GM12878 (cell line): ENCODE data around the gene SEBOX. TPM values are rescaled to one million over a fixed set of nuclear protein-coding genes. Genes with fewer than 3 reads are reported as not detected.
A peak's percentile ranks its signal among the peaks of the same experiment; 100 is the strongest.

Experiments used
- ATAC-seq: fragments of 200-7000 bp; cut with Tn5 transposase; 3 replicates; pipeline ENCODE4 v1.9.1; 2020; ENCODE audit warnings: mild to moderate bottlenecking, moderate library complexity
- BruUV-seq: library from RNA; stranded (reverse); fragments of 400-500 nt; replicated peaks from 2 replicates; lab custom pipeline; 2021; lab: Mats Ljungman, UMichigan
- CTCF ChIA-PET: fragments of 300-600 bp; sonication (Branson Sonifier 250); formaldehyde crosslinking; extraction: SDS; loops from one replicate; lab custom pipeline; 2021; ENCODE audit warnings: inconsistent platforms; lab: Yijun Ruan, JAX
- POLR2A ChIA-PET: fragments of 350-600 bp; formaldehyde crosslinking; extraction: SDS; loops from one replicate; lab custom pipeline; 2021; ENCODE audit warnings: inconsistent platforms; lab: Charles Lee
- RAD21 ChIA-PET: fragments of 300-600 bp; sonication (Branson Sonifier 250); formaldehyde crosslinking; loops from one replicate; lab custom pipeline; 2023; ENCODE audit warnings: antibody characterized with exemption; ENCODE audit not compliant: unreplicated experiment; lab: Charles Lee
- SMC1A ChIA-PET: fragments of 300-600 bp; sonication (Branson Sonifier 250); formaldehyde crosslinking; loops from one replicate; lab custom pipeline; 2023; ENCODE audit not compliant: unreplicated experiment, uncharacterized antibody; lab: Charles Lee
- DNase-seq: peaks from one replicate; pipeline ENCODE4 v3.0.0-alpha.2; 2011; ENCODE audit warnings: low read depth, low spot score
- FAIRE-seq: peaks from 3 replicates; lab custom pipeline; 2011; peaks lifted over from hg19 to GRCh38; lab: Jason Lieb, UNC
- H2AFZ ChIP-seq: 2 replicates; pipeline ENCODE4 v1.6.0; 2011; ENCODE audit warnings: low read depth, low read length, control low read depth; ENCODE audit not compliant: control insufficient read depth
- H3K27ac ChIP-seq: 2 replicates; pipeline ENCODE4 v1.5.1; 2011; ENCODE audit warnings: control low read depth; ENCODE audit not compliant: control insufficient read depth, insufficient read depth
- H3K27me3 ChIP-seq, 2 experiments: replicated peaks in 1 of 2; 2 replicates each; pipeline versions ENCODE4 v1.6.0 to v1.6.1; 2011; ENCODE audit warnings: low read length in 1 of 2; ENCODE audit not compliant: control insufficient read depth in 2 of 2, insufficient read depth in 2 of 2
- H3K36me3 ChIP-seq, 2 experiments: 2 replicates each; pipeline ENCODE4 v1.5.1; 2011; ENCODE audit warnings: low read length in 1 of 2; ENCODE audit not compliant: control insufficient read depth in 2 of 2, insufficient read depth in 2 of 2
- H3K4me1 ChIP-seq: 2 replicates; pipeline ENCODE4 v1.6.1; 2011; ENCODE audit warnings: mild to moderate bottlenecking, low read length, moderate library complexity, mixed read lengths; ENCODE audit not compliant: control insufficient read depth, insufficient read depth
- H3K4me2 ChIP-seq: 2 replicates; pipeline ENCODE4 v1.6.0; 2011; ENCODE audit warnings: control low read depth; ENCODE audit not compliant: control insufficient read depth, insufficient read depth
- H3K4me3 ChIP-seq: fragments of 200-600 bp; sonication (generic); 2 replicates; pipeline ENCODE4 v1.5.1; 2016
- H3K79me2 ChIP-seq: 2 replicates; pipeline ENCODE4 v1.6.0; 2011; ENCODE audit warnings: low read length; ENCODE audit not compliant: control insufficient read depth, insufficient read depth
- H3K9ac ChIP-seq: 2 replicates; pipeline ENCODE4 v1.8.0; 2011; ENCODE audit warnings: low read length, control low read depth, mixed read lengths; ENCODE audit not compliant: control insufficient read depth, insufficient read depth
- H3K9me3 ChIP-seq: replicated peaks from 3 replicates; pipeline ENCODE4 v1.5.1; 2011; ENCODE audit warnings: mild to moderate bottlenecking, low read length; ENCODE audit not compliant: control insufficient read depth, insufficient read depth
- H4K20me1 ChIP-seq: 2 replicates; pipeline ENCODE4 v1.6.0; 2011; ENCODE audit not compliant: control insufficient read depth, insufficient read depth
- BACH1 ChIP-seq: fragments of 450-650 bp; IDR thresholded peaks from 2 replicates; pipeline ENCODE4 v1.6.1; 2017; ENCODE audit warnings: mild to moderate bottlenecking, borderline replicate concordance
- HDAC6 ChIP-seq: fragments of 200-600 bp; sonication (generic); IDR thresholded peaks from one replicate; pipeline ENCODE4 v1.8.0; 2017; ENCODE audit warnings: antibody characterized with exemption; ENCODE audit not compliant: unreplicated experiment
- POLR2A ChIP-seq: IDR thresholded peaks from 2 replicates; pipeline ENCODE4 v1.6.1; 2011; ENCODE audit warnings: low read depth, mild to moderate bottlenecking, low read length
- ZBTB40 ChIP-seq: fragments of 450-650 bp; IDR thresholded peaks from 2 replicates; pipeline ENCODE4 v1.6.1; 2016; ENCODE audit warnings: mild to moderate bottlenecking, moderate library complexity, borderline replicate concordance
- WGBS: methylation state at CpG from one replicate; pipeline ENCODE4 v1.1.6; 2016; ENCODE audit warnings: low lambda C conversion rate; ENCODE audit not compliant: insufficient replicate concordance, insufficient coverage; ENCODE audit errors: missing lambda C conversion rate; 5-methylcytosine and 5-hydroxymethylcytosine counted together
- in situ Hi-C: fragments of 300-500 bp; cut with MboI; formaldehyde crosslinking; loops from 9 replicates; pipeline ENCODE4 v1.14.3; 2018; ENCODE audit warnings: mixed read lengths
- intact Hi-C: fragments of 100-400 bp; cut with micrococcal nuclease; formaldehyde crosslinking; loops from one replicate; pipeline ENCODE4 v1.14.2; 2022; ENCODE audit not compliant: unreplicated experiment
- polyA plus RNA-seq, 11 experiments: library from polyadenylated mRNA; depleted of rRNA in 4 of 11; unstranded in 6 of 11; stranded (reverse) in 5 of 11; fragments of >200 nt; fragmentation: Nextera tagmentation in 4 of 11; fragmentation: Illumina TruSeq in 1 of 11; extraction: Ambion mirVana in 4 of 11; extraction: Trizol in 1 of 11; gene quantifications; 1 replicate in 1 of 11; 2 replicates in 10 of 11; pipeline versions ENCODE4 v1.2.1 to v1.2.3, GENCODE V29; 2011 to 2016; ENCODE audit warnings: inconsistent platforms in 2 of 11, missing spikeins in 2 of 11, low read depth in 1 of 11
- total RNA-seq, 4 experiments: library from RNA; depleted of rRNA in 3 of 4; stranded (reverse); fragments of >200 nt in 3 of 4; fragmentation: Illumina TruSeq in 1 of 4; extraction: Trizol in 1 of 4; gene quantifications; 2 replicates each; pipeline versions ENCODE4 v1.2.1 to v1.2.3, GENCODE V29; 2013 to 2021
- TF ChIP-seq, protein P1 (sequence below): fragments of 450-650 bp; IDR thresholded peaks from 2 replicates; pipeline ENCODE4 v1.6.1; 2017; ENCODE audit warnings: mild to moderate bottlenecking, moderate library complexity

Gene SEBOX
- total and polyA plus RNA-seq, 10 of the 15 experiments (the other 5 are each of a cell fraction or from before 2014, with no cell fraction given), result not detected

DNA sequence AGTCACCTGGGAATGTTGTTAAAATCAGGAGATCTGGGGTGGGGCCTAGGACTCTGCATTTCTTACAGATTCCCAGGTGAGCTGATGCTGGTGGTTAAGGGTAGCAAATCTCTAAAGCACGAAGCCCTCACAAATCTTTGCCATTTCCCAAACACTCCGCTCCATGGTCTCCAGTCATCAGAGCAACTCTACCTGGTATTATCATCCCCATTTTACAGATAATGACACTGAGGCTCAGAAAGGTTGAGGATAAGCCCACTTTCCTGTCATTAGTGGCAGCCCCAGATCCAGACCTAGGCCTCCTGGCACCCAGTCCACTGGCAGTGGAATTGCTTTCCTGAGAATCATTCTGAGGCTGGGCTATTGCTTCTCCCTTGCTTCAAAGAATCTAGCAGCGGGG, 32.3 kb upstream of the SEBOX start (continued):
- TF ChIP-seq, protein P1, sequence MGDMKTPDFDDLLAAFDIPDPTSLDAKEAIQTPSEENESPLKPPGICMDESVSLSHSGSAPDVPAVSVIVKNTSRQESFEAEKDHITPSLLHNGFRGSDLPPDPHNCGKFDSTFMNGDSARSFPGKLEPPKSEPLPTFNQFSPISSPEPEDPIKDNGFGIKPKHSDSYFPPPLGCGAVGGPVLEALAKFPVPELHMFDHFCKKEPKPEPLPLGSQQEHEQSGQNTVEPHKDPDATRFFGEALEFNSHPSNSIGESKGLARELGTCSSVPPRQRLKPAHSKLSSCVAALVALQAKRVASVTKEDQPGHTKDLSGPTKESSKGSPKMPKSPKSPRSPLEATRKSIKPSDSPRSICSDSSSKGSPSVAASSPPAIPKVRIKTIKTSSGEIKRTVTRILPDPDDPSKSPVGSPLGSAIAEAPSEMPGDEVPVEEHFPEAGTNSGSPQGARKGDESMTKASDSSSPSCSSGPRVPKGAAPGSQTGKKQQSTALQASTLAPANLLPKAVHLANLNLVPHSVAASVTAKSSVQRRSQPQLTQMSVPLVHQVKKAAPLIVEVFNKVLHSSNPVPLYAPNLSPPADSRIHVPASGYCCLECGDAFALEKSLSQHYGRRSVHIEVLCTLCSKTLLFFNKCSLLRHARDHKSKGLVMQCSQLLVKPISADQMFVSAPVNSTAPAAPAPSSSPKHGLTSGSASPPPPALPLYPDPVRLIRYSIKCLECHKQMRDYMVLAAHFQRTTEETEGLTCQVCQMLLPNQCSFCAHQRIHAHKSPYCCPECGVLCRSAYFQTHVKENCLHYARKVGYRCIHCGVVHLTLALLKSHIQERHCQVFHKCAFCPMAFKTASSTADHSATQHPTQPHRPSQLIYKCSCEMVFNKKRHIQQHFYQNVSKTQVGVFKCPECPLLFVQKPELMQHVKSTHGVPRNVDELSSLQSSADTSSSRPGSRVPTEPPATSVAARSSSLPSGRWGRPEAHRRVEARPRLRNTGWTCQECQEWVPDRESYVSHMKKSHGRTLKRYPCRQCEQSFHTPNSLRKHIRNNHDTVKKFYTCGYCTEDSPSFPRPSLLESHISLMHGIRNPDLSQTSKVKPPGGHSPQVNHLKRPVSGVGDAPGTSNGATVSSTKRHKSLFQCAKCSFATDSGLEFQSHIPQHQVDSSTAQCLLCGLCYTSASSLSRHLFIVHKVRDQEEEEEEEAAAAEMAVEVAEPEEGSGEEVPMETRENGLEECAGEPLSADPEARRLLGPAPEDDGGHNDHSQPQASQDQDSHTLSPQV, result no peak
- TF ChIP-seq HDAC6, result no peak
- no peak for TF ChIP-seq BACH1

- H4K20me1 ChIP-seq, result no peaks in the 10 kb centered on the region
- no peak for TF ChIP-seq ZBTB40
- 0 out of 2 replicates have a peak, but pooled peaks have one; percentile 38 for TF ChIP-seq POLR2A
- TF ChIP-seq, all 136 proteins: peak for 1
- Histone ChIP-seq H3K4me3 (no peak overlapping the region), H3K27me3 (no peaks in the 10 kb centered on the region), H2AFZ (no peak overlapping the region), H3K79me2 (no peaks in the 10 kb centered on the region), H3K36me3 (peaks cover 1 to 6% of the 10 kb centered on the region in 2 experiments; a peak in 3 of 4 replicates), H3K9ac (no peak overlapping the region), H3K4me2 (no peak overlapping the region), H3K27ac (no peak overlapping the region), H3K4me1 (no peaks in the 10 kb centered on the region; the same call in 1 of the 2 replicates), H3K9me3 (no peaks in the 10 kb centered on the region)
- intact Hi-C loops (no loop called here), in situ Hi-C loops (no loop called here)
- FAIRE-seq (no peak), DNase-seq (no peak), ATAC-seq (no peak)
- ChIA-PET POLR2A (no interaction called here), SMC1A (no interaction called here), CTCF (interaction anchor here (6.2 kb wide), 1 partner anchor 19 kb away, joined by 37 read pairs; no protein-coding TSS in a partner anchor), RAD21 (no interaction called here)
- no TSS peak for BruUV-seq
- 86% methylated on average over 5 of the region's 6 CpGs for WGBS
Observed at GRCh38 chr17:28396635-28397239, 31.7 kb upstream of the SEBOX start.
